LHCN-M2 (cell line): Measurements from ENCODE around the gene NECTIN2. TPM values are rescaled to one million over a fixed set of nuclear protein-coding genes. Genes with fewer than 3 reads are reported as not detected.
"Not testable (repeated sequence)": the region's sequence is repeated elsewhere in the genome, so short reads cannot be mapped to it uniquely, and the experiment has no call there.

Source experiments
- DNase-seq: peaks from one replicate; pipeline ENCODE4 v3.0.0-alpha.2; 2012; ENCODE audit warnings: low read depth
- total RNA-seq: library from RNA; depleted of rRNA; stranded (reverse); fragments of >200 nt; gene quantifications from 2 replicates; pipeline ENCODE4 v1.2.3, GENCODE V29; 2014

Gene NECTIN2
- total RNA-seq, 1 experiment from 2014 or later = 68.4 TPM

DNA sequence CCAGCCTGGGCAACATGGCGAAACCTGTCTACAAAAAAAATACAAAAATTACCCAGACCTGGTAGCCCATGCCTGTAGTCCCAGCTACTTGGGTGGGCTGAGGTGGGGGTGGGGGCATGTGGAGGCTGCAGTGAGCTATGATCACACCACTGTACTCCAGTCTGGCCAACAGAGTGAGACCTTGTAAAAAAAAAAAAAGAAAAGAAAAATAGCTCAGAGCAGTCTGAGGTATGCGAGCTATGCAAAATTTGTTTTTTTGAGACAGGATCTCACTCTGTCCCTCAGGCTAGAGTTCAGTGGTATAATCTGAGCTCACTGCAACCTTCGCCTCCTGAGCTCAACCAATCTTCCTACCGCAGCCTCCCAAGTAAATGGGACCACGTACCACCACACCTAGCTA lies 37.8 kb downstream of the NECTIN2 start:
- no peak for DNase-seq

DNA sequence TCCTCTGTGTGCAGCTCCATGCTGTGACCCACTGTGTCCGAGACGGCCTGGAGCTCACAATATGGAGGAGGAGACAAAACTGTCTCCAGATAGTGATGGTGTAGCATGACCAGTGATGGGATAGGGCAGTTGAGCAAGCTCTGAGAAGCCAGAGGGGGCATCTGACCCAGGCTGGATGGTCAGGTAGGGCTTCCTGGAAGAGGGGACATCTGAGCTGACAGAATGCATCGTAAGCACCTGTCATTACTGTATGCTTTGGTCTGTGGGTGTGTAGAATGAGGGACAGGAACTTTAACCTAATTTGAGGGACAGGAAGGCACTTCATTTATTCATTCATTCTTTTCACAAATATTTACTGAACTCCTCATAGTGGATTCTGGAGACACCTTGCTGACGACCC lies 38.5 kb downstream of the NECTIN2 start:
- DNase-seq = no peak

DNA sequence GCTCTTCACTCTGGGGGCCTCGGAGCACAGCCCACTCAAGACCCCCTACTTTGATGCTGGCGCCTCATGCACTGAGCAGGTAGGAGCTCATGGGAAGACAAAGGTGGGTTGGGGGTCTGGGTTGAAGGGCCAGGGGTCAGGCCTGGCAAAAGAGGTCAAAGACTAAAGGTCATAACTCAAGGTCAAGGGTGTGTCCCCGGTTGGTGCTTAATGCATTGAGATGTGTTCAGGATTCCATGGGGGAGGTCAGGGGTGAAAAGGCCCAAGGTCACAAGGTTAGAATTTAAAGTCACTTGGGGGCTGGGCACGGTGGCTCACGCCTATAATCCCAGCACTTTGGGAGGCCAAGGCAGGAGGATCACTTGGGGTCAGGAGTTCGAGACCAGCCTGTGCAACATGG lies 40.0 kb downstream of the NECTIN2 start:
- no peak for DNase-seq

DNA sequence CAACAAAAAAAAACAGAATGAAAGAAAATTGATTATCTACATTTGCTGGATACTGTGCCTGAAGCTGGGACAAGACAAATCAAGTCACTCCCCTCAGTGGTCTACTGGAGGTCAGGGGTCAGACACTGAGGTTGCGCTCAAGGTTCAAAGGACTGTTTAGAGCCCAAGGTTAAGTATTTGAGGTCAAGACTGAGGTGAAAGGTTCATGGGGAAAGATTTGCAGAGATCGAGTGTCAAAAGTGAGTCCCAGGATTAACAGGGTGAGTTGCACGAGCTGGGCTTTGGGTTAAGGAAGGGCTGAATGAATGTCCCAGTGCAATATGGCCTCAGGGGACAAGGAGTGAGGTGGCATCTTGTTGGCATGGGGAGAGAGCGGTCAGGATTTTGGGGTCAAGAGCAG lies 41.6 kb downstream of the NECTIN2 start:
- DNase-seq = no peak

DNA sequence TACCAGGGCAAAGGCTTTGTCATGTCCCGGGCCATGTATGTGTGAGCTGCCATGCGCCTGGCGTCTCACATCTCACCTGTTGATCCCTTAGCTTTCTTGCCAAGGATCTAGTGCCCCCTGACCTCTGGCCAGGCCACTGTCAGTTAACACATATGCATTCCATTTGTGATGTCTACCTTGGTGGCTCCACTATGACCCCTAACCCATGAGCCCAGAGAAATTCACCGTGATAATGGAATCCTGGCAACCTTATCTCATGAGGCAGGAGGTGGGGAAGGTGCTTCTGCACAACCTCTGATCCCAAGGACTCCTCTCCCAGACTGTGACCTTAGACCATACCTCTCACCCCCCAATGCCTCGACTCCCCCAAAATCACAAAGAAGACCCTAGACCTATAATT lies 42.2 kb downstream of the NECTIN2 start:
- DNase-seq = not testable (repeated sequence)

DNA sequence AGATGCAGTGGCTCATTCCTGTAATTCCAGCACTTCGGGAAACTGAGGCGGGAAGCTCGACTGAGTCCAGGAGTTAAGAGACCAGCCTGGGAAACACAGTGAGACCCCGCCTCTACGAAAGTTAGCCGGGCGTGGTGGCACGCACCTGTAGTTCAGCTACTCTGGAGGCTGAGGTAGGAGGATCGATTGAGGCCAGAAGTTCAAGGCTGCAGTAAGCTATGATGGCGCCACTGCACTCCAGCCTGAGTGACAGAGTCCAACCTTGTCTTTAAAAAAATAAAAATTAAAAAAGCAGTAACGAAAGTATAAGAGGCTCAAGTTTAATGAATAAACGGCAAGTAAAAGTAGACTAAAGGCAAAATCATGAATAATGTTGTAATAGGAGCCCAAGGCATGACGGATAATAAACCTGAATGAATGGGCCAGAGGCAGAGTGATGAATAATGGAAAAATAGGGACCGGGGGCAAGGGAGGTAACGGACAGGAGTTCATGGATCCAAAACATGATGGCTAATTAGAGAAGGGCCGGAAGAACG lies 43.8 kb downstream of the NECTIN2 start:
- no peak for DNase-seq

DNA sequence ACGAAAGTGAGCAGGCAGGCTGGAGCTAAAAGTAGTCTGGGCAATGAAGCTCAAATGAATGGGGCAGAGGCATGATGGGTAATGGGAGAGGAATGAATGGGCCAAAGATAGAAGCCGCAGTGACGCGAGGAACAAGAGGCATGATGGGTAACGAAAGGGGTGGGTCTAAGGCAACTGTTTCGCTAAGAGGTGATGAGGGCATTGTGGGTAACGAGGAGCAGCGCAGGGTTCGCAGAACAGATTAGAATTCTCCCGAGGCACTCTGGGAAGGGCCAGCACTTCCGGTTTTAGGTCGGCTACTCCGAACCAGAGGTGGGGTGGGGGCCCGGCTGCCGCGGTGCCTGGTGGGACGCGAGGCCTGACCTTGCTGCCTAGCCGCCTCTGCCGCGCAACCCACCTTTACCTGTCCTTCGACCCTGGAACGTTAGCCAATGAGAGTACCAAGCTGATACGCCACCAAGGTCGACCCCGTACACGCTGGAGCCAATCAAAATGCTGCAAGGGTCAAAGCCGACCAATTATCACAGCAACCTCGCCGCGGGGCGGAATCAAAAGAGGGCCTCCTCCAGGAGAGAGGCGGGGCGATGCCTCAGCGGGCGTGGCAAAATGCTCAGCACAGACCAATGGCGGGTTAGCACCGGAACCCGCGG lies 44.4 kb downstream of the NECTIN2 start:
- DNase-seq = peak; percentile 100

DNA sequence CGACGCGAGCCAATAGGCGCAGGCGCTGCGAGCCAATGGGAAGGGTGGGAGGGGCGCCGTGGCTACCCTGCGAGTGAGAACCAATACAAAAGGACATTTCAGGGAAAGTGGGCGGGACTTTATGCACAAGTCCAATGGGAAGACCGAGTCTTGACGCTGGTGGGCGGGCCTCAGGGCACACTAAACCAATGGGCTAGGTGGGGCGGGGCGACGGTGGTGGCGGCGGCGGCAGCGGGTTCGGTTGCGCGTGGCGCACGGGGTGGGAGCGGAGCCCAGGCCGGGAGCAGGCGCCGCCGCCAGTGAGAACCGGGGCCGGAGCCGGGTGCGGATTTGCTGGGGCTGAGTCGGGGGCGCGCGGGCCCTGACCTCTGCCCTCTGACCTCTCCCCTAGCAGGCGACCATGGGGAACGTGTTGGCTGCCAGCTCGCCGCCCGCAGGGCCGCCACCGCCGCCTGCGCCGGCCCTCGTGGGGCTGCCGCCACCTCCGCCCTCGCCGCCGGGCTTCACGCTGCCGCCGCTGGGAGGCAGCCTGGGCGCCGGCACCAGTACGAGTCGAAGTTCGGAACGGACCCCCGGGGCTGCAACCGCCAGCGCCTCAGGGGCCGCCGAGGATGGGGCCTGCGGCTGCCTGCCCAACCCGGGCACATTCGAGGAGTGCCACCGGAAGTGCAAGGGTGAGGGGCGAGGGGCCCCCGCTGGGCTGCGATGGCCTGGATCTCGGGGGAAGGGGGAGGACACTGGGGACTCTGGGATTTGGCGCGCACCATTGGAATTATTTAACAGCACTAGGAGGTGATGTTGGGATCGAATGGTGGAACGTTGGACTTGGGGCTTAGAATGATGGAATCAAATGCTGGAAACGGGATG lies 45.2 kb downstream of the NECTIN2 start, which contains the start of gene TOMM40:
TSS of gene TOMM40 (plus strand) at position 239 of the 867 bp plus-strand sequence. CDS start at position 401, 162 bp downstream.
- DNase-seq = peak; percentile 100

DNA sequence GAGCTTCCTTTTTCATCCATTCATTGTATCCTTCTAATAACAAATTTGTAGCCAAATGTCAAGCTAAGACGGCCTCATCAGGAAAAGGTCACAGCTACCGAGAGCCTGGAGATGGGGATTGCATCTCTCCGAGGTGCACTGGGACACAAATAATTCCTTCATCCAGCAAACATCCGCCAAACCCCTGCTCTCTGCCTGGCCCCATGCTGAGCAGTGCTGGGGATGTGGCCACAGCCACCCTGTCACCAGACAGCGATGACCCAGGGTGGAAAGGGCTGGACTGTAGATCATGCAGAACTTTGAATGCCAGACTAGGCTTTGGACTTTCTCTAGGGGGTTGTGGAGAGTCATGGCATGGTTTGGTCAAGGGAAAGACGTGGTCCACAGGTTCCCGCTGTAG lies 46.8 kb downstream of the NECTIN2 start:
- DNase-seq = no peak

DNA sequence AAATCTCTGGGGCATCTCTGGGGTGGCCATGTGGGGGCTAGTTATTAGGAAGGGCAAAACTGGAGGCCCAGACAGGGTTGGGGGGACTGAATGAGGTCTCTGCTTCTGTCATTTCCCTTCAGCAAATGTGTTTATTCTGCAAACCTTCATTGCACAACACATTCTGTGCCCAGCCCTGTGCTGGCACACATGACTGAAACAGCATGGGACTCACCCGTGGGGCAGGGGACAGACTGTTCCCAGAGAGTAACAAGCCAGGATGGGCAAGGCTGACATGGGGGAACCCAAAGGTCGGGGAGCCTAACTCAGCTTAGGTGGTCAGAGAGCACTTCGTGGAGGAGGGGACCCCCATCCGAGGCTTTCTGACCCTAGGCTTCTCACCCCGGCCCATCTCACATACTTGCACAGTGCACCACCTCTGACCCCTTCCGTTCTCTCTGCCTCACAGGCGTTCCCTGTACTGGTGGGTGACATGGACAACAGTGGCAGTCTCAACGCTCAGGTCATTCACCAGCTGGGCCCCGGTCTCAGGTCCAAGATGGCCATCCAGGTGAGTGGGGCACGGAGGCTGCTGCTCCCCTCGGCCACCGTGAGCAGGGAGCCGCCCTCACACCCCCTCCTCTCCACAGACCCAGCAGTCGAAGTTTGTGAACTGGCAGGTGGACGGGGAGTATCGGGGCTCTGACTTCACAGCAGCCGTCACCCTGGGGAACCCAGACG lies 47.4 kb downstream of the NECTIN2 start:
- DNase-seq = no peak

DNA sequence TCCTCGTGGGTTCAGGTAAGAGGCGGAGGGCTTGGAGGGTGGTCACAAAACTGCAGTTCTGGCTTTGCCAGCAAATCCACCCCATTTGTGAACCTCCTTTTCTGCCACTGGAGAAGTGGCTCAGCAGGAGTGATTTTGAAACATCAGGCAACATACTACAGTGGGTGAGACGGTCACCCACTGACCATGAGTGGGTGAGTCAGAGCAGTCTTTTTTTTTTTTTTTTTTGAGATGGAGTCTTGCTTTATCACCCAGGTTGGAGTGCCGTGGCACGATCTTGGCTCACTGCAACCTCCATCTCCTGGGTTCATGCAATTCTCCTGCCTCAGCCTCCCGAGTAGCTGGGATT lies 47.9 kb downstream of the NECTIN2 start:
- no peak for DNase-seq

DNA sequence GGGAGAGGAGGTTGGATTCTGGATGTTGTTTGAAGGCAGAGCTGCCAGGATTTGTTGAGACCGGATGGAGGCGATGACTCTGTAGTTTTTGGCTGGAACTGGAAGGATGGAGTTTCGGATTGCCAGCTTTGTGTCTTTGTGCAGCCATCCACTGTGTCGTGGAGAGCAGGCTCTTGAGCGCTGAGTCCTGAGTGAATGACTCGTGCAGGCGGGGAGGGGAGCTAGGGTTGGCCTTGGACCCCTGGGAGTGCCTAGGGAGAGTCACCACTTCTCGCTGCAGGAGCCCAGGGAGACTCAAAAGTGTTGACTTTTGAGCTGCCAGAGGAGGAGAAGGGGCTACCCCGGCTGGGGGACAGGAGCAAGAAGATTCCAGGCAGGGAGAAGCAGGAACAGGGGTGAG lies 48.8 kb downstream of the NECTIN2 start:
- DNase-seq = no peak

DNA sequence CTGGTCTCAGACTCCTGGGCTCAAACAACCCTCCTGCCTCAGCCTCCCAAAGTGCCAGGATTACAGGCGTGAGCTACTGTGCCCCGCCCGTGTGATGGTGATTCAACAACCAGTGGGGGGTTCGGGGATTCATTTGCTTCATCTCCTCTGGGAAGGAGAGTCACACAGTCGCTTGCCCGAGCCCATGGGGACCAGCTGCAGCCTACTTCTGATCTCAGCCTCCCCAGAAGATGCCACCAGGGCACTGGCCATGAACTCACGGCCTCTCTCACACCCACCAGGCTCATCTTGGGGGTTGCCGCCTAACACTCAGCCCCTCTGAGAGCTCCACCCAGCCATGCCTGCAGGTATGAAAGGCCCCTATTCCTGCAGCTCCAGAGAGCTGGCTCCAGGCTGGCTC lies 51.7 kb downstream of the NECTIN2 start:
- DNase-seq = no peak

DNA sequence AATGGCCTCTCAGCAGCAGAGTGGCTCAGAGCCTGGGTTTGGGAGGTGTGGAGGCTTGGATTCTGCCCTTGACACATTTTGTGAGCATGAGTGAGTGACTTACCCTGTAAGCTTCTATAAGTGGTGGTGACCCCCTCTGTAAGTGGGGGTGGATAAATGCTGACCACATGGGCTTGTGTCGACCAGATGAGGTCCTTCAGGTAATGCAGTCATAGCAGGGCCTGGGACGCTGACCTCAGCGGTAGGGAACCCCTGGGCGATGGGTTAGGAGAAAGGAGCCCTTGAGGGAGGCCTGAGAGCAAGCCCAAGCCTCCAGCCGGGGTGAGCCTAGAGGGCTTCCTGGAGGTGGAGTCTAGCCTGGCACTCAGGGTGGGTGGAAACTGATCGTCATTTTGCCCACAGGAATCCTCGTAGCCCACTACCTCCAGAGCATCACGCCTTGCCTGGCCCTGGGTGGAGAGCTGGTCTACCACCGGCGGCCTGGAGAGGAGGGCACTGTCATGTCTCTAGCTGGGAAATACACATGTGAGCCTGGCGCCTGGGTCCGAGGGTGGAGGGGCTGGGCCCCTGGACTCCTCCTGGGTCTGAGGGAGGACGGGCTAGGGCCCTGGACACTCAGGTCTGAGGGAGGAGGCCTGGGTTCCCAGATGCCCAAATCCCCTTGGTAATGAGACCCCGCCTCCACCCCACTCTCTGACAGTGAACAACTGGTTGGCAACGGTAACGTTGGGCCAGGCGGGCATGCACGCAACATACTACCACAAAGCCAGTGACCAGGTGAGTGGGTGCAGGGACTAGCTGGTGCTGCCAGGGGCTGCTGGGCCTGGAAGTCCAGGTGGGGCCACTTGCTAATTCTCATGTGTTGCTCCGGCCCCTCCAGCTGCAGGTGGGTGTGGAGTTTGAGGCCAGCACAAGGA lies 54.5 kb downstream of the NECTIN2 start:
- no peak for DNase-seq

DNA sequence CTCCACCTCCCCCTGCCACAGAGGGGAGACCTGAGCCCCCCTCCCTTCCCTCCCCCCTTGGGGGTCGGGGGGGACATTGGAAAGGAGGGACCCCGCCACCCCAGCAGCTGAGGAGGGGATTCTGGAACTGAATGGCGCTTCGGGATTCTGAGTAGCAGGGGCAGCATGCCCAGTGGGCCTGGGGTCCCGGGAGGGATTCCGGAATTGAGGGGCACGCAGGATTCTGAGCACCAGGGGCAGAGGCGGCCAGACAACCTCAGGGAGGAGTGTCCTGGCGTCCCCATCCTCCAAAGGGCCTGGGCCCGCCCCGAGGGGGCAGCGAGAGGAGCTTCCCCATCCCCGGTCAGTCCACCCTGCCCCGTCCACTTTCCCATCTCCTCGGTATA lies 57.1 kb downstream of the NECTIN2 start:
- no peak for DNase-seq

DNA sequence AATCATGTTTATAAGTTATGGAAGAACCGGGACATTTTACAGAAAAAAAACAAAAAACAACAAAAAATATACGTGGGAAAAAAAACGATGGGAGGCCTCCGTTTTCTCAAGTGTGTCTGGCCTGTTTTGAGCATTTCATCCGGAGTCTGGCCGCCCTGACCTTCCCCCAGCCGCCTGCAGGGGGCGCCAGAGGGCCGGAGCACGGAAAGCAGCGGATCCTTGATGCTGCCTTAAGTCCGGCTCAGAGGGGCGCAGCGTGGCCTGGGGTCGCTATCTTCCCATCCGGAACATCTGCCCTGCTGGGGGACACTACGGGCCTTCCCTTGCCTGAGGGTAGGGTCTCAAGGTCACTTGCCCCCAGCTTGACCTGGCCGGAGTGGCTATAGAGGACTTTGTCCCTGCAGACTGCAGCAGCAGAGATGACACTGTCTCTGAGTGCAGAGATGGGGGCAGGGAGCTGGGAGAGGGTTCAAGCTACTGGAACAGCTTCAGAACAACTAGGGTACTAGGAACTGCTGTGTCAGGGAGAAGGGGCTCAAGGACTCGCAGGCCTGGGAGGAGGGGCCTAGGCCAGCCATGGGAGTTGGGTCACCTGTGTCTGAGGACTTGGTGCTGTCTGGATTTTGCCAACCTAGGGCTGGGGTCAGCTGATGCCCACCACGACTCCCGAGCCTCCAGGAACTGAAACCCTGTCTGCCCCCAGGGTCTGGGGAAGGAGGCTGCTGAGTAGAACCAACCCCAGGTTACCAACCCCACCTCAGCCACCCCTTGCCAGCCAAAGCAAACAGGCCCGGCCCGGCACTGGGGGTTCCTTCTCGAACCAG lies 57.7 kb downstream of the NECTIN2 start:
- peak; percentile 62 for DNase-seq

DNA sequence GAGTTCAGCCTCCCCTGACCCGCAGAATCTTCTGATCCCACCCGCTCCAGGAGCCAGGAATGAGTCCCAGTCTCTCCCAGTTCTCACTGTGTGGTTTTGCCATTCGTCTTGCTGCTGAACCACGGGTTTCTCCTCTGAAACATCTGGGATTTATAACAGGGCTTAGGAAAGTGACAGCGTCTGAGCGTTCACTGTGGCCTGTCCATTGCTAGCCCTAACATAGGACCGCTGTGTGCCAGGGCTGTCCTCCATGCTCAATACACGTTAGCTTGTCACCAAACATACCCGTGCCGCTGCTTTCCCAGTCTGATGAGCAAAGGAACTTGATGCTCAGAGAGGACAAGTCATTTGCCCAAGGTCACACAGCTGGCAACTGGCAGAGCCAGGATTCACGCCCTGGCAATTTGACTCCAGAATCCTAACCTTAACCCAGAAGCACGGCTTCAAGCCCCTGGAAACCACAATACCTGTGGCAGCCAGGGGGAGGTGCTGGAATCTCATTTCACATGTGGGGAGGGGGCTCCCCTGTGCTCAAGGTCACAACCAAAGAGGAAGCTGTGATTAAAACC lies 58.4 kb downstream of the NECTIN2 start:
- no peak for DNase-seq

DNA sequence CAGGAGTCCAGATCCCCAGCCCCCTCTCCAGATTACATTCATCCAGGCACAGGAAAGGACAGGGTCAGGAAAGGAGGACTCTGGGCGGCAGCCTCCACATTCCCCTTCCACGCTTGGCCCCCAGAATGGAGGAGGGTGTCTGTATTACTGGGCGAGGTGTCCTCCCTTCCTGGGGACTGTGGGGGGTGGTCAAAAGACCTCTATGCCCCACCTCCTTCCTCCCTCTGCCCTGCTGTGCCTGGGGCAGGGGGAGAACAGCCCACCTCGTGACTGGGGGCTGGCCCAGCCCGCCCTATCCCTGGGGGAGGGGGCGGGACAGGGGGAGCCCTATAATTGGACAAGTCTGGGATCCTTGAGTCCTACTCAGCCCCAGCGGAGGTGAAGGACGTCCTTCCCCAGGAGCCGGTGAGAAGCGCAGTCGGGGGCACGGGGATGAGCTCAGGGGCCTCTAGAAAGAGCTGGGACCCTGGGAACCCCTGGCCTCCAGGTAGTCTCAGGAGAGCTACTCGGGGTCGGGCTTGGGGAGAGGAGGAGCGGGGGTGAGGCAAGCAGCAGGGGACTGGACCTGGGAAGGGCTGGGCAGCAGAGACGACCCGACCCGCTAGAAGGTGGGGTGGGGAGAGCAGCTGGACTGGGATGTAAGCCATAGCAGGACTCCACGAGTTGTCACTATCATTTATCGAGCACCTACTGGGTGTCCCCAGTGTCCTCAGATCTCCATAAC lies 59.5 kb downstream of the NECTIN2 start, which contains the start of gene APOE:
TSS of gene APOE (plus strand) at position 360 of the 724 bp plus-strand sequence. CDS start 829 bp downstream, outside the sequence.
- no peak for DNase-seq

DNA sequence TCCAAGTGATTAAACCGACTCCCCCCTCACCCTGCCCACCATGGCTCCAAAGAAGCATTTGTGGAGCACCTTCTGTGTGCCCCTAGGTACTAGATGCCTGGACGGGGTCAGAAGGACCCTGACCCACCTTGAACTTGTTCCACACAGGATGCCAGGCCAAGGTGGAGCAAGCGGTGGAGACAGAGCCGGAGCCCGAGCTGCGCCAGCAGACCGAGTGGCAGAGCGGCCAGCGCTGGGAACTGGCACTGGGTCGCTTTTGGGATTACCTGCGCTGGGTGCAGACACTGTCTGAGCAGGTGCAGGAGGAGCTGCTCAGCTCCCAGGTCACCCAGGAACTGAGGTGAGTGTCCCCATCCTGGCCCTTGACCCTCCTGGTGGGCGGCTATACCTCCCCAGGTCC lies 61.5 kb downstream of the NECTIN2 start:
- no peak for DNase-seq
